ENCODE measurements around the gene GET3.
"Not testable (repeated sequence)": the region's sequence is repeated elsewhere in the genome, so short reads cannot be mapped to it uniquely, and the experiment has no call there.

GET3 gene

GRCh38 chr19:12792051-12792852 lies 55.0 kb downstream of the GET3 start:
- DNase-seq (ENCODE audit: low spot score): no peak

- no peak for DNase-seq (ENCODE audit: low spot score)
These were observed 55.6 kb downstream of the GET3 start for GRCh38 chr19:12792853-12793289.

GRCh38 chr19:12793290-12794195 lies 56.2 kb downstream of the GET3 start:
- DNase-seq (ENCODE audit: low spot score): peak; percentile 95

- DNase-seq (ENCODE audit: low spot score): no peak
These were observed 57.1 kb downstream of the GET3 start for GRCh38 chr19:12794196-12794941.

GRCh38 chr19:12794971-12795381 lies 57.7 kb downstream of the GET3 start:
- no peak for DNase-seq (ENCODE audit: low spot score)

GRCh38 chr19:12796146-12797071 lies 59.1 kb downstream of the GET3 start:
- no peak for DNase-seq (ENCODE audit: low spot score)

- no peak for DNase-seq (ENCODE audit: low spot score)
These were observed 59.9 kb downstream of the GET3 start for GRCh38 chr19:12797141-12797587.

GRCh38 chr19:12797607-12798006 lies 60.3 kb downstream of the GET3 start:
- not testable (repeated sequence) for DNase-seq (ENCODE audit: low spot score)
